Stimulated activated naive CD8-positive, alpha-beta T cell treated with anti-CD3 and anti-CD28 coated beads, Interleukin-15, amount 100 ng/mL, for 72 hours (primary cell): ENCODE data around the gene FBXW9.
"Not testable (repeated sequence)": the region's sequence is repeated elsewhere in the genome, so short reads cannot be mapped to it uniquely, and the experiment has no call there.

ENCODE experiments used
- ATAC-seq: fragments of 150-1000 bp; cut with Tn5 transposase; 2 replicates; pipeline ENCODE4 v1.10.0; 2021; ENCODE audit warnings: mild to moderate bottlenecking, moderate library complexity
- DNase-seq, 2 donors: peaks; one replicate each; pipeline ENCODE4 v3.0.0; 2021 to 2022
- H3K27ac Mint-ChIP-seq, 2 donors: one replicate each; pipeline ENCODE4 v1.8.0; 2022; ENCODE audit warnings: mild to moderate bottlenecking in 2 of 2, mixed read lengths in 2 of 2, moderate library complexity in 2 of 2
- H3K27me3 Mint-ChIP-seq: one replicate; pipeline ENCODE4 v1.8.0; 2022; ENCODE audit warnings: mixed read lengths
- H3K4me1 Mint-ChIP-seq: one replicate; pipeline ENCODE4 v1.8.0; 2022; ENCODE audit warnings: mild to moderate bottlenecking, mixed read lengths
- H3K4me3 Mint-ChIP-seq, 2 donors: one replicate each; pipeline ENCODE4 v1.8.0; 2022; ENCODE audit warnings: mild to moderate bottlenecking in 2 of 2, mixed read lengths in 2 of 2, moderate library complexity in 1 of 2
- H3K9me3 Mint-ChIP-seq, 2 donors: one replicate each; pipeline ENCODE4 v1.8.0; 2022; ENCODE audit warnings: mixed read lengths in 2 of 2

The FBXW9 gene

DNA sequence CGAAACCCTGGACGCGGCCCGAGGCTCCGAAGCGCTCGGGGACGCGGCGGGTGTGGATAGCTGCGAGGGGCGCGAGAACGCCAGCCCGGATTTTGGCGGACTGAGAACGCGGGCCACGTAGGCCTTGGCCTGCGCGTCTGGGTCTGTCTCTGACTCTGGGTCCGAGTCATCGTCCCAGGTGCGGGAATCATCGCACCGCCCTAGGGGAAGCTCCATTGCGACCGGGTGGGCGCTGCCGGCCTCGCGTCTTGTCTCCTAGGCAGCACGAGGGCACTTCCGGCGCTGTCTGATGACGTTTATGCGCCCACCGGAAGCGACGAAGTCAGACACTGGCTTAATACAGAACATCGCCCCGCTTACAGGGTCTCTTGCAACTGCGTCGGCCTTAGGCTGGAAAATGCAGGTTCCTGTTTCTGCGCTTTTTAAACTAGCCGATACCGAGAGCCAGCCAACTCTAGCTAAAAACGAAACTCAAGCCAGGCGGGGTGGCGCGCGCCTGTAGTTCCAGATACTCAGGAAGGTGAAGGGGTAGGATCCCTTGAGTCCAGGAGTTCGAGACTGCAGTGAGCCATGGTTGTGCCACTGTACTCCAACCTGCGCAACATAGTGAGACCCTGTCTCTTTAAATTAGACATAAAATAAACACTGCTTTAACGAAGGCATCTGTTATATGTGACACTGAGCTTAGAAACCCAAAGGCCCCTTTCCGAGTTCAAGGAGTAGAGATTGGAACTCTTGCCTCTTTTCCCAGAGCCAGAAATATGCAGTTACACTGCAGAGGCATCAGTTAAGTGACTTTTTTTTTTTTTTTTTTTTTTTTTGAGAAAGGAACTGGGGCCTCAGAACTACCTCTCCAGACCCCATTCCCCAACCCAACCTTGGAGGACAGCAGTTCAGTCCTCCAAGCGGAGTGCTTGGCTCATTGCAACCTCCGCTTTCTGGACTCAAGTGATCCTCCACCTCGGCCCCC, at the start of gene FBXW9:
TSS of gene FBXW9 (minus strand) at position 266 of the 970 bp plus-strand sequence. CDS start at position 216, 50 bp downstream.
- Mint-ChIP-seq H3K27ac (peak within 1 kb of the TSS; percentile 74 to 93), H3K9me3 (no peaks in the 10 kb centered on the region), H3K27me3 (no peaks in the 10 kb centered on the region), H3K4me1 (peaks cover 15% of the 10 kb centered on the region), H3K4me3 (peak within 1 kb of the TSS; percentile 81 to 88)
- ATAC-seq (peak; percentile 96), DNase-seq (peak; percentile 94 to 96)

DNA sequence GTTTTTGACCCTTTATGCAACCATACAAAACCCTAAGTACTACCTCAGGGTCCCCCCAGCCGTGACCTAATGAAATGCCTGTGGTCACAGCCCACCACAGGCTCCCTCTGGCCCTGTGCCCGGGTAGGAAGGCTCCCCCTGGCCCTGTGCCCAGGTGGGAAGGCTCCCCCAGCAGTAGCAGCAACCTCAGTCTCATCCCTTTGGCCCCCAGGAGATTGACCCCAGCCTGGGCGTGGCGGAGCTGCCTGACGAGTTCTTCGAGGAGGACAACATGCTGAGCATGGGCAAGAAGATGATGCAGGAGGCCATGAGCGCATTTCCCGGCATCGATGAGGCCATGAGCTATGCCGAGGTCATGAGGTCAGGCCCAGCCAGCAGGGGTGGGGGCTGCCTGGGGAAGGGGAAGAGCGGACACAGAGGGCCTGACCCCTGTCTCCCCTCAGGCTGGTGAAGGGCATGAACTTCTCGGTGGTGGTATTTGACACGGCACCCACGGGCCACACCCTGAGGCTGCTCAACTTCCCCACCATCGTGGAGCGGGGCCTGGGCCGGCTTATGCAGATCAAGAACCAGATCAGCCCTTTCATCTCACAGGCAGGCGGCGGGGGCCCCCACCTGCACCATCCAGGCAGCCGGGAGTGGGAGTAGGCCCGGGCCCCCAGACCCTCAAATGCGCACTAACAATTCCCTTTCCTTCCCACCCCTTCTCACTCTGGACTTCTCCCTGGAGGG, 48.9 kb upstream of the FBXW9 start:
- H3K27me3 Mint-ChIP-seq, result peaks cover 13% of the 10 kb centered on the region
- peaks cover 5 to 12% of the 10 kb centered on the region in 2 donors for H3K9me3 Mint-ChIP-seq
- DNase-seq, result no peak
- H3K4me1 Mint-ChIP-seq, result no peaks in the 10 kb centered on the region
- no peak overlapping the region for H3K27ac Mint-ChIP-seq
- ATAC-seq, result no peak
- H3K4me3 Mint-ChIP-seq, result no peak overlapping the region

DNA sequence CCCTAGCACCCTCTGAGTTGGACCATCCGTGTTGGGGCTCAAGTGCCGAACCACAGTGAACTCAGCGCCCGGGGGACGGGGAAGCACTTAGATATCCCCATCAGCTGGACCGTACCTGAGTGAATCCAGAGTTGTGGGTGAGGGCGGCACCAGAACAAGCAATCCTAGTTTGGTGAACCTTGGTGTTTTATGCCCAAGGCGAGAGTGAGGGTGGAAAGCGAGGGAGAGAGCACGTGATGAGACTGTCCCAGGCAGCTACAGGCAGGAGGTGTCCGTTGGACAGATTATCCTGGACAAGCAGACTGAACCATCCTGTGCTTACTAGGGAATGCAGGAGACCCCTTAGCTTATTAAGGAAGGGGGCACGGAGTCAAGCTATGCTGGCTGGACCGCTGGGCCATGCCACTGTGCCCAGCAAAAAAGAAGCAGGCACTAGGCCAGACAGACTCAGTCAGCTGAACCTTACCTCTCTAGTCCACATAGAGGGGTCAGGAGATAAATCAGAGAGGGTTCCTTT, 41.5 kb upstream of the FBXW9 start:
- H3K4me1 Mint-ChIP-seq, result peaks cover 43% of the 10 kb centered on the region
- no peak for ATAC-seq
- H3K4me3 Mint-ChIP-seq, result peak overlapping the region; percentile 99 to 100
- H3K27me3 Mint-ChIP-seq, result no peaks in the 10 kb centered on the region
- DNase-seq, result no peak
- H3K9me3 Mint-ChIP-seq, result no peaks in the 10 kb centered on the region
- H3K27ac Mint-ChIP-seq, result peak overlapping the region; percentile 99 to 100

DNA sequence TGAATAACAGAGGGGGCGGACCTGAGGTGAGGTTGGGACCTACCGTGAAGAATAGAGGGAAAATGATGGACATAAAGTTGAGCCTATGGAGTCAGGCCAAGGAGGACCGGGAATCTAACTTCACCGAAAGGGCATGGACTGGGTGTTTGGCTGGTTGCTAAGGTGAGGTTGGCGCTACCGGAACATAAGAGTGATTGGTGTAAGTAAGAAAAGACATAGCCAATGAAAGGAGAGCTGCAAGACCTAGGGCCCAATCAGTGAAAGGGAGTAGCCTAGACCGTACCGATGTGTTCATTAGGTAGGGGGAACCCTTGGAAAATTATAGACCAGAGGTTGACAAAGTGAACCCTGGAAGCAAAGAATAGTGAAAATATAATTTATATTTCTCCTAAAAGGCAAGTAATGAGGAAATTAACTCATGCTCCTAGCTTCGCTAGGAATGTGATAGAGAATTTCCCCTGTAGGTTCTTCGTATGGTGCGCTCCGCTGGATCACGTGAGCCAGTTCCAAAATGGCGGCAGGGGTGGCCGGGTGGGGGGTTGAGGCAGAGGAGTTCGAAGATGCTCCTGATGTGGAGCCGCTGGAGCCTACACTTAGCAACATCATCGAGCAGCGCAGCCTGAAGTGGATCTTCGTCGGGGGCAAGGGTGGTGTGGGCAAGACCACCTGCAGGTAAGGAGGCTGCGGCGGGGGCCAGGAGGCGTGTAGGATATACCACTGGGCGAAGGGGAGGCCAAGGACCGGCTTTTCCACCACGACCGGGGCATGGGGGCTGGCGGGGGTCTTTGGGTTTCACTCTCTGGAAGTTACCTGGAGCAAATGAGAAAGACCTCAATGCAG, 40.8 kb upstream of the FBXW9 start, which contains the start of gene GET3:
TSS of gene GET3 (plus strand) at position 503 of the 840 bp plus-strand sequence. CDS start at position 512, 9 bp downstream.
- H3K9me3 Mint-ChIP-seq, result no peaks in the 10 kb centered on the region
- H3K4me3 Mint-ChIP-seq, result peak within 1 kb of the TSS; percentile 99 to 100
- no peaks in the 10 kb centered on the region for H3K27me3 Mint-ChIP-seq

DNA sequence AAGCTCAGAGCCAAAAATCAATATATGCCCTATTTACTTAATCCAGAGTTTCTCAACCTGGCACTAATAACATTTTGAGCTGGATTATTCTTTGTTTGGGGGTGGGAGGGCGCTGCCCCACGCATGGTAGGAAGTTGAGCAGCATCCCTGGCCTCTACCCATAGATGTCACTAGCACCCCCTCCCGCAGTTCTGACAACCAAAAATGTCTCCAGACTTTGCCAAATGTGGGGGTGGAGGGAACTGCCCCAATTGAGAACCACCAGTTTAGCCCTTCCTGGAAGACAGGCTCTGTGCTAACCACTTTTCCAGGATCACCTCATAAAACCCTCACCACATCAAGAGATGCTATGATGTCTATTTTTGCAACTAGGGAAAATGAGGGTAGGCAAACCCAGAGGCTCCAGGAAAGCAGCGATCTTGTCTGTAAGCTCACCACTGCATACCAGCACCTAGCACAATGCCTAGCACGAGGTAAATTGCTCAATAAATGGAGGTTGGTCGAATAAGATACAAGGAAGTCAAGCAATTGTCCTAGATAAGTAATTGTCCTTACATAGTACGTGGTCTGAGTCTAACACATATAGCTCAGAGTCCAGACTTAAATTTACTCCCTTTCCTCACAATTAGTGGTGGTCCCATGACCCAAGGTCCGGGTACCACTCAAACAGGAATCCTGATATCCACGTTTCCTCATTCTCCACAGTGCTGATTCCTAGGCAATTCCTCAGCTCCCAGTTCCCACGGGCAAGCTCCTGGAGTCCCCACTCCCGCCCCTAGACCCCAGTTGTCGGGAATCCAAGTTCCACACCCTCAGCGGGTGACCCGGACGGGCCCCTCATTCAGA, 37.2 kb upstream of the FBXW9 start:
- ATAC-seq, result peak; percentile 39
- peak overlapping the region; percentile 100 for H3K27ac Mint-ChIP-seq
- H3K9me3 Mint-ChIP-seq, result no peaks in the 10 kb centered on the region
- DNase-seq, result peak; percentile 50 to 69
- H3K4me3 Mint-ChIP-seq, result peak overlapping the region; percentile 94 to 95
- peaks cover 77% of the 10 kb centered on the region for H3K4me1 Mint-ChIP-seq
- H3K27me3 Mint-ChIP-seq, result no peaks in the 10 kb centered on the region

More for the DNA sequence above, 40.8 kb upstream of the FBXW9 start, which contains the start of gene GET3:
- ATAC-seq (peak; percentile 93), DNase-seq (peak; percentile 81 to 85)
- H3K27ac Mint-ChIP-seq, result peak within 1 kb of the TSS; percentile 99 to 100
- peaks cover 49% of the 10 kb centered on the region for H3K4me1 Mint-ChIP-seq

DNA sequence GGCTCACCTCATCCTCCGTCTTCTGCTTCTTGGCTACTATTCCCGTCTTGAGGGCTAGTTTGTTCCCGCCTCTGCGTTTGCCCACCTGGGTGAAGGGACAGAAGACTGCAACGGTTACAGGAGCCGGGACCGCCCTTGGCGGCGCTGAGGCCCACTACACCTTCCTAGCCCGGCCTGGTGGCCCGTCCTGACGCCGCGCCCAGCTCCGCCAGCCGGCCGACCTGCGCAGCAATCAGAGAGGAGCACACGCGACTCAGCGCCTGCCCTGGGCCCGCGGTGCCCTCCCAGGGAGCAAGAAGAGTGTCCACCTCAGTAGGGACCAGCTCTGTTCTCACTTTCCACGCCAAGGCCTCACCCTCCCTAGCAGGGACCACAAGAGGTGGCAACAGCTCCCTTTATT, 34.9 kb upstream of the FBXW9 start:
- no peaks in the 10 kb centered on the region for H3K9me3 Mint-ChIP-seq
- DNase-seq (no peak), ATAC-seq (no peak)
- H3K4me3 Mint-ChIP-seq, result no peak overlapping the region
- H3K27me3 Mint-ChIP-seq, result no peaks in the 10 kb centered on the region
- no peak overlapping the region for H3K27ac Mint-ChIP-seq
- peaks cover 66% of the 10 kb centered on the region for H3K4me1 Mint-ChIP-seq

DNA sequence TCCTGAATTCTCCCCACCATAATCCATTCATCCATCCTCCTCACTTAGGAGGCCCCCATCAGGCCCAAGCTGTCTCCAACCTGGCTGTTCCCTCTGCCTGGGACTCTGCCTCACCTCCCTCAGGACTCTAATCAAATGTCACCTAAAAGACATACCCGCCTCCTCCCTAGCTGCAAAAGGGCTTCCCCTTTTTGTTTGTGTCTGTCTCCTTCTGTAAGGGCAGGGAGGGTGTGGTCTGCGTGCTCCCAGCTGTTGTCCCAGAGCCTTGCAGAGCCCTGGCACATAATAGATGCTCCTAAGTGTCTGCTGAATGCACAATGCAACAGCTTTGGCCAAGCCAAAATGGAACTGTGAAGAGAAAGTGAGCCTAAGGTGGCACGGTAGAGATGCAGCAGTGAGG, 33.6 kb upstream of the FBXW9 start:
- H3K4me1 Mint-ChIP-seq, result peaks cover 58% of the 10 kb centered on the region
- no peak for ATAC-seq
- no peak for DNase-seq
- H3K9me3 Mint-ChIP-seq, result no peaks in the 10 kb centered on the region
- no peak overlapping the region for H3K4me3 Mint-ChIP-seq
- H3K27me3 Mint-ChIP-seq, result no peaks in the 10 kb centered on the region
- peak overlapping the region in 1 of 2 donors; percentile 30 for H3K27ac Mint-ChIP-seq

DNA sequence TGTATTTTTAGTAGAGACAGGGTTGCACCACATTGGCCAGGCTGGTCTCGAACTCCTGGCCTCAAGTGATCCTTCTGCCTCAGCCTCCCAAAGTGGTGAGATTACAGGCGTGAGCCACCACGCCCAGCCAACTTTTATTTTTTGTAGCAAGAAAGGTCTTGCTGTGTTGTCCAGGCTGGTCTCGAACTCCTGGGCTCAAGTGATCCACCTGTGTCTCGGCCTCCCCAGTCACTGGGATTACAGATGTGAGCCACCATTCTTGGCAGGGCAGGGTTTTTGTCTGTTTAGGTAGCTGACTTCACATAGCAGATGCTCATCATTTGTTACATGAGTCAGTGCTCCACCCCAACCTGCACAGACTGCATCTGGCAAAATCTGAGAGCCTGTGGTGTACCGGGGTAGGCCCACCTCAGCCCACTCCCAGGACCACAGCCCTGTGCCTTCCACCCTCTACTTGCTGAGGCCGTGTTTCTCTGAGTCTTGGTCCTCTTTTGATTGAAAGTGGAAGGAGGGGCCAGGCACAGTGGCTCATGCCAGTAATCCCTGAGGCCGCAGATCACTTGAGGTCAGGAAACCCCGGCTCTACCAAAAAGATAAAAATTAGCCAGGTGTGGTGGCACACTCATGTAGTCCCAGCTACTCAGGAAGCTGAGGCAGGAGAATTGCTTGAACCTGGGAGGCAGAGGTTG, 31.5 kb upstream of the FBXW9 start:
- Mint-ChIP-seq H3K27ac (no peak overlapping the region), H3K4me3 (no peak overlapping the region), H3K4me1 (peaks cover 58% of the 10 kb centered on the region), H3K9me3 (no peaks in the 10 kb centered on the region), H3K27me3 (no peaks in the 10 kb centered on the region)
- no peak for ATAC-seq
- DNase-seq, result no peak

DNA sequence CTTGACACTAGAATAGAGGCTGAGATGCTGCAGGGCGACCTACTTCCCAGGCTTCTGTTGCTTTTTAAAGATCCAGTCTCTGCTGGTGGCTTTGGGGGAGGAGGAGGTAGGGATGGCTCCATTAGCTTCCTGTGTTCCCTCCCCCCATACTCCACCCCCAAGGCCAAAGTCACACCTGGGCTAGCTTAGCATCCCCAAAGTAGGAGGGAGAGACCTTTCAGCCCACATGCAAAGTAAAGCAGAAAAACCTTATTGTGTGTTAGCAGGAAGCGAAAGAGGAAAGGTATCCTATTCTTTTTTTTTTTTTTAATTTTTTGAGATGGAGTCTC, 30.5 kb upstream of the FBXW9 start:
- ATAC-seq, result no peak
- H3K4me1 Mint-ChIP-seq, result peaks cover 49% of the 10 kb centered on the region
- no peak overlapping the region for H3K27ac Mint-ChIP-seq
- H3K27me3 Mint-ChIP-seq, result no peaks in the 10 kb centered on the region
- no peak for DNase-seq
- no peak overlapping the region for H3K4me3 Mint-ChIP-seq
- H3K9me3 Mint-ChIP-seq, result no peaks in the 10 kb centered on the region

DNA sequence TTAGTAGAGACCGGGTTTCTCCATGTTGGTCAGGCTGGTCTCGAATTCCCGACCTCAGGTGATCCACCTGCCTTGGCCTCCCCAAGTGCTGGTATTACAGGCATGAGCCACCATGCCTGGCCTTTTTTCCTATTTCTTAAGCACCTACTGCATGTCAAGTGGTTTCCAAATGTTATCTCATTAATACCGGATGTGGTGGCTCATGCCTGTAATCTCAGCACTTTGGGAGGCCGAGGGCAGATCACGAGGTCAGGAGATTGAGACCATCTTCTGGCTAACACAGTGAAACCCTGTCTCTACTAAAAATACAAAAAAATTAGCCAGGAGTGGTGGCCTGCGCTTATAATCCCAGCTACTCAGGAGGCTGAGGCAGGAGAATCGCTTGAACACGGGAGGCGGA, 29.2 kb upstream of the FBXW9 start:
- DNase-seq, H3K27me3 Mint-ChIP-seq, H3K4me3 Mint-ChIP-seq, ATAC-seq, H3K9me3 Mint-ChIP-seq, H3K27ac Mint-ChIP-seq: not testable (repeated sequence)
- H3K4me1 Mint-ChIP-seq, result peaks cover 50% of the 10 kb centered on the region

DNA sequence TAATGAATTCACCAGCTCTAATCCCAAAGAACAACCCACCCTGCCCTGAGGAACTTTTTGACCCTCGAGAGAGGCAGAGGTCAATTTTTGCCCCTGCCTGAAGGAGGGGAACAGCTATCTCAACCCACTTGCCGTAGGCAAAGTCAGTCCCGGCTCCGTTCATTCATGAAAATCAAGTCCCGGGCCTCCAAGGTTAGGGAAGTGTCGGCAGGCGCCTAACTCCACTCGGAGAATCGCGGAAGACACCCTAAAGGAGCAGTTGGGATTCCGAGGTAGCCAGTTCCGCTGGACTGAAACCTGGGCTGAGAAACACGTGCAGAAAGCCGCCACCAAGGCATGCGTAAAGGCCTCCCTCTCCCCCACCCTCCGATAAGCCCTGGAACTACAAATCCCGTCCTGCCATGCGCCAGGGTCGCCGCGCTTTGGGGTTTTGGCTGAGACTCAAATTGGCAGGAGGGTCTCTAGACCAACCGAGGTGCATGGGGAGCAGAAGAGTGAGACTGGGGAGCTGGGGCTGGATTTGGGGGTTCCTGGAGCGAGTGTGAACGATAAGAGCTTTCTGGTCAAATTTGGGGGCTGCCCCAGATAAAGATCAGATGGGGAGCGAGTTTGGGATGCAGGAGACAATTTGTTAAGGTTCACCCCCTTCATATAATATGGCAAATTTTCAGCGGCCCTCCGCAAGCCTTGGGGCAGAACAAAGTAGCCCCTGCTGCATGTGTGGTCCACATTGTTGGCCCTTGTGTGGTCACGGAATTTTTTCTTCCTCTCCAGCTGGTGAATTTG, 27.4 kb upstream of the FBXW9 start, which contains the start of gene TNPO2:
TSS of gene TNPO2 (minus strand) at position 292 of the 786 bp plus-strand sequence. CDS start 2,955 bp downstream, outside the sequence.
- Mint-ChIP-seq H3K27ac (peak within 1 kb of the TSS; percentile 84 to 96), H3K4me1 (peaks cover 45% of the 10 kb centered on the region), H3K4me3 (peak within 1 kb of the TSS; percentile 95 to 97), H3K27me3 (no peaks in the 10 kb centered on the region), H3K9me3 (no peaks in the 10 kb centered on the region)
- ATAC-seq, result peak; percentile 58
- DNase-seq, result peak; percentile 67 to 75

DNA sequence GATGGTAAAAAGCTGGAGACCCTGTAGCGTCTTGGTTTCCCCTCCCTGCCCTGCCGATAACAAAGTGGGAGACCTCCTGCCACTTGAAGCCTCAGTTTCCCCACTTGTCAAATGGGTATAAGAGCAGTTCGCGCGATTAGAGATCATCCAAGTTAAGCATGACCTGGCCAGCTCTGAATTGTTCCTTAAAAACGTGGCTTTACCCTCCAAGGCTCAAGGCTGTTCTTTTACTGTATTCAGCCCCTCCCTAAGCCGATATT, 26.9 kb upstream of the FBXW9 start:
- H3K9me3 Mint-ChIP-seq, result no peaks in the 10 kb centered on the region
- H3K4me3 Mint-ChIP-seq, result peak overlapping the region; percentile 95 to 97
- peak overlapping the region in 1 of 2 donors; percentile 84 for H3K27ac Mint-ChIP-seq
- DNase-seq, result no peak
- H3K4me1 Mint-ChIP-seq, result peaks cover 46% of the 10 kb centered on the region
- H3K27me3 Mint-ChIP-seq, result no peaks in the 10 kb centered on the region
- no peak for ATAC-seq
